PC-9 (cell line): Measurements from ENCODE around the gene YWHAB. TPM values are rescaled to one million over a fixed set of nuclear protein-coding genes. Genes with fewer than 3 reads are reported as not detected.
"Not testable (repeated sequence)": the region's sequence is repeated elsewhere in the genome, so short reads cannot be mapped to it uniquely, and the experiment has no call there.

Experiments
- BruUV-seq: library from RNA; stranded (reverse); fragments of 400-500 nt; replicated peaks from 2 replicates; lab custom pipeline; 2021; lab: Mats Ljungman, UMichigan
- CTCF ChIA-PET: fragments of 300-600 bp; sonication (Branson Sonifier 250); formaldehyde crosslinking; loops from one replicate; lab custom pipeline; 2022; ENCODE audit warnings: antibody characterized with exemption; lab: Charles Lee
- POLR2A ChIA-PET: fragments of 300-600 bp; sonication (Branson Sonifier 250); formaldehyde crosslinking; loops from one replicate; lab custom pipeline; 2022; ENCODE audit warnings: antibody characterized with exemption; ENCODE audit not compliant: unreplicated experiment; lab: Charles Lee
- DNase-seq, 2 experiments: peaks; one replicate each; pipeline versions ENCODE4 v3.0.0 to v3.0.0-alpha.2; 2015 to 2022; ENCODE audit warnings: mixed read lengths in 1 of 2
- H2AFZ ChIP-seq: fragments of 200-600 bp; sonication (generic); 2 replicates; pipeline ENCODE4 v1.8.1; 2017; ENCODE audit warnings: antibody characterized with exemption
- H3F3A ChIP-seq: fragments of 200-600 bp; sonication (generic); 2 replicates; pipeline ENCODE4 v1.8.1; 2017; ENCODE audit warnings: antibody characterized with exemption, mild to moderate bottlenecking, low read depth; ENCODE audit not compliant: insufficient read depth
- H3K27ac ChIP-seq: fragments of 200-600 bp; sonication (generic); 2 replicates; pipeline ENCODE4 v1.6.1; 2016; ENCODE audit warnings: mixed run types
- H3K27me3 ChIP-seq: fragments of 200-600 bp; sonication (generic); 2 replicates; pipeline ENCODE4 v1.6.1; 2016; ENCODE audit warnings: low read depth, mixed run types; ENCODE audit not compliant: insufficient read depth
- H3K36me3 ChIP-seq: fragments of 200-600 bp; sonication (generic); 2 replicates; pipeline ENCODE4 v1.6.1; 2016; ENCODE audit warnings: low read depth, mixed run types
- H3K4me1 ChIP-seq: fragments of 200-600 bp; sonication (generic); replicated peaks from 2 replicates; pipeline ENCODE4 v1.6.1; 2016; ENCODE audit warnings: mixed run types; ENCODE audit not compliant: insufficient read depth
- H3K4me2 ChIP-seq: fragments of 200-600 bp; sonication (generic); 2 replicates; pipeline ENCODE4 v1.6.1; 2017; ENCODE audit warnings: mixed run types
- H3K4me3 ChIP-seq: fragments of 200-600 bp; sonication (generic); 2 replicates; pipeline ENCODE4 v1.6.1; 2016; ENCODE audit warnings: mixed run types
- H3K79me2 ChIP-seq: fragments of 200-600 bp; sonication (generic); 2 replicates; pipeline ENCODE4 v1.6.1; 2017; ENCODE audit warnings: low read depth, mixed run types
- H3K9me2 ChIP-seq: fragments of 200-600 bp; sonication (generic); 2 replicates; pipeline ENCODE4 v1.8.1; 2017; ENCODE audit warnings: mild to moderate bottlenecking; ENCODE audit not compliant: insufficient read depth
- H3K9me3 ChIP-seq: fragments of 200-600 bp; sonication (generic); 2 replicates; pipeline ENCODE4 v1.8.1; 2016; ENCODE audit warnings: low read depth; ENCODE audit not compliant: insufficient read depth
- H4K20me1 ChIP-seq: fragments of 200-600 bp; sonication (generic); 2 replicates; pipeline ENCODE4 v1.8.1; 2017; ENCODE audit not compliant: insufficient read depth
- EZH2 ChIP-seq: fragments of 200-600 bp; sonication (generic); IDR thresholded peaks from 2 replicates; pipeline ENCODE4 v1.8.0; 2017; ENCODE audit warnings: antibody characterized with exemption, low read depth
- intact Hi-C: fragments of 100-400 bp; cut with micrococcal nuclease; formaldehyde crosslinking; loops from one replicate; pipeline ENCODE4 v1.10.0; 2022; ENCODE audit not compliant: unreplicated experiment
- total RNA-seq: library from RNA; stranded (reverse); gene quantifications from 2 replicates; pipeline ENCODE4 v1.2.3, GENCODE V29; 2021
- TF ChIP-seq, protein P1 (sequence below): fragments of 200-600 bp; sonication (generic); conservative IDR thresholded peaks from 2 replicates; pipeline ENCODE4 v1.6.1; 2017; ENCODE audit warnings: mixed run types, antibody characterized with exemption, mild to moderate bottlenecking, moderate library complexity

Gene YWHAB
- total RNA-seq, 1 experiment from 2014 or later, result 249 TPM

DNA sequence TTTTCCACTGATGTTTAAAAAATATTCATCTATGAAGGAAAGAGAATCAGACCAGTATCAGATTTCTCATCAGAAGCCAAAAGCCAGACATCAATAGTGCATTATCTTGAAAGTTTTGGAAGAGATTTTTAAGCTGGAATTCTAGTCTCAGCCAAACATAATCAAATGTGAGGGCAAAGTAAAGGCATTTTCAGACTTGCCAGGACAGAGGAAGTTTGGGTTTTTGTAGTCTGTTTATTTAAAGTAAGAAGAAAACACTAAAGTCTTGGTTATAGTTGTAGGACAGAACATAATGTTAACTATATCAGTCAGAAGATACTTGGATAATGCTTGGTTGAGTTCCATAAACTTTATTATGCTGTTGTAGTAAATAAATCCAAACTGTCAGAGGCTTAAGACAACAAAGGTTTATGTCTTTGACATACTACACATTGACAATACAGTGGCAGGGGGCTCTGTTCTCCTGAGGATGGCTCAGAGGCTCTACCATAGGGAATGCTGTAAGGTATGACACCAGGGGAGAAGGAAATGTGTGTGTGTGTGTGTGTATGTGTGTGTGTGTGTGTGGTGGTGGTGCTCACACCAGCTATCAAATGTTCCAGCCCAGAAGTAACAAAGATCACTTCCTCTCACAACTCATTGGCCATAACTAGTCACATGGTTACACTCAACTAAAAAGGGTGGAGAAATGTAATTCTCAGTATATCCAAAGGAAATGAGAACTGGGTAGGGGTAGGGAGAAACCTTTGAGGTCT, 26.7 kb upstream of the YWHAB start:
- ChIA-PET POLR2A (interaction anchor here (0.6 kb wide), 2 partner anchors 16 to 1566 kb away, joined by 3 to 5 read pairs; no protein-coding TSS in a partner anchor), CTCF (no interaction called here)
- Histone ChIP-seq H4K20me1 (no peaks in the 10 kb centered on the region), H3K9me3 (no peaks in the 10 kb centered on the region), H3K27me3 (peaks cover 6% of the 10 kb centered on the region; the same call in 1 of the 2 replicates), H2AFZ (no peak overlapping the region), H3K79me2 (no peaks in the 10 kb centered on the region), H3K4me1 (peaks cover 15% of the 10 kb centered on the region), H3K27ac (no peak overlapping the region), H3K36me3 (no peaks in the 10 kb centered on the region), H3F3A (no peaks in the 10 kb centered on the region), H3K4me2 (no peak overlapping the region), H3K4me3 (no peak overlapping the region), H3K9me2 (no peaks in the 10 kb centered on the region)
- TF ChIP-seq, protein P1, sequence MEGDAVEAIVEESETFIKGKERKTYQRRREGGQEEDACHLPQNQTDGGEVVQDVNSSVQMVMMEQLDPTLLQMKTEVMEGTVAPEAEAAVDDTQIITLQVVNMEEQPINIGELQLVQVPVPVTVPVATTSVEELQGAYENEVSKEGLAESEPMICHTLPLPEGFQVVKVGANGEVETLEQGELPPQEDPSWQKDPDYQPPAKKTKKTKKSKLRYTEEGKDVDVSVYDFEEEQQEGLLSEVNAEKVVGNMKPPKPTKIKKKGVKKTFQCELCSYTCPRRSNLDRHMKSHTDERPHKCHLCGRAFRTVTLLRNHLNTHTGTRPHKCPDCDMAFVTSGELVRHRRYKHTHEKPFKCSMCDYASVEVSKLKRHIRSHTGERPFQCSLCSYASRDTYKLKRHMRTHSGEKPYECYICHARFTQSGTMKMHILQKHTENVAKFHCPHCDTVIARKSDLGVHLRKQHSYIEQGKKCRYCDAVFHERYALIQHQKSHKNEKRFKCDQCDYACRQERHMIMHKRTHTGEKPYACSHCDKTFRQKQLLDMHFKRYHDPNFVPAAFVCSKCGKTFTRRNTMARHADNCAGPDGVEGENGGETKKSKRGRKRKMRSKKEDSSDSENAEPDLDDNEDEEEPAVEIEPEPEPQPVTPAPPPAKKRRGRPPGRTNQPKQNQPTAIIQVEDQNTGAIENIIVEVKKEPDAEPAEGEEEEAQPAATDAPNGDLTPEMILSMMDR, result no peak
- no peak for TF ChIP-seq EZH2
- intact Hi-C loops, result no loop called here
- no peak for DNase-seq
- no TSS peak for BruUV-seq

- no peaks in the 10 kb centered on the region for H4K20me1 ChIP-seq
- no peak overlapping the region for H3K4me2 ChIP-seq
- 0 out of 2 replicates have a peak, but pooled peaks cover 2% of the 10 kb centered on the region for H3K27me3 ChIP-seq
- H3K4me1 ChIP-seq, result peaks cover 8% of the 10 kb centered on the region
- H3K27ac ChIP-seq, result no peak overlapping the region
- DNase-seq, result peak in 1 of 2 experiments; percentile 39
- no peaks in the 10 kb centered on the region for H3F3A ChIP-seq
- ChIA-PET CTCF (no interaction called here), POLR2A (no interaction called here)
- TF ChIP-seq, protein P1, result no peak
- no peak for TF ChIP-seq EZH2
- intact Hi-C loops, result loop anchor here (10.0 kb wide), 1 partner anchor 397 kb away; no protein-coding TSS in a partner anchor
- H3K9me3 ChIP-seq, result no peaks in the 10 kb centered on the region
- no peaks in the 10 kb centered on the region for H3K79me2 ChIP-seq
- no peaks in the 10 kb centered on the region for H3K9me2 ChIP-seq
- H3K36me3 ChIP-seq, result no peaks in the 10 kb centered on the region
- no peak overlapping the region for H2AFZ ChIP-seq
- no peak overlapping the region for H3K4me3 ChIP-seq
- BruUV-seq, result no TSS peak
Measured at GRCh38 chr20:44861531-44862006, 23.9 kb upstream of the YWHAB start.

- Histone ChIP-seq H4K20me1 (no peaks in the 10 kb centered on the region), H3K9me2 (no peaks in the 10 kb centered on the region), H3K4me2 (no peak overlapping the region), H3F3A (no peaks in the 10 kb centered on the region), H2AFZ (no peak overlapping the region), H3K4me3 (no peak overlapping the region), H3K36me3 (no peaks in the 10 kb centered on the region), H3K9me3 (no peaks in the 10 kb centered on the region), H3K79me2 (no peaks in the 10 kb centered on the region), H3K27me3 (0 out of 2 replicates have a peak, but pooled peaks cover 8% of the 10 kb centered on the region), H3K4me1 (peaks cover 7% of the 10 kb centered on the region; the same call in 1 of the 2 replicates), H3K27ac (no peak overlapping the region)
- DNase-seq, result no peak
- TF ChIP-seq EZH2, result no peak
- TF ChIP-seq, protein P1, result no peak
- CTCF ChIA-PET, result no interaction called here
- intact Hi-C loops, result loop anchor here (10.0 kb wide), 1 partner anchor 397 kb away; no protein-coding TSS in a partner anchor
- BruUV-seq, result no TSS peak
- POLR2A ChIA-PET, result no interaction called here
Measured at GRCh38 chr20:44862286-44862685, 23.2 kb upstream of the YWHAB start.

GRCh38 chr20:44863365-44864084, 22.0 kb upstream of the YWHAB start:
- intact Hi-C loops, result loop anchor here (1.0 to 10.0 kb wide), 2 partner anchors 138 to 399 kb away; no protein-coding TSS in a partner anchor

More at GRCh38 chr20:44863365-44864084, 22.0 kb upstream of the YWHAB start:
- H3K27me3 ChIP-seq, result 0 out of 2 replicates have a peak, but pooled peaks cover 14% of the 10 kb centered on the region
- H3K9me3 ChIP-seq, CTCF ChIA-PET, H3K9me2 ChIP-seq, H2AFZ ChIP-seq, H3K27ac ChIP-seq, H3K4me3 ChIP-seq, H3K4me2 ChIP-seq, H3K4me1 ChIP-seq, DNase-seq, H3K79me2 ChIP-seq, BruUV-seq, H4K20me1 ChIP-seq, POLR2A ChIA-PET, H3F3A ChIP-seq, H3K36me3 ChIP-seq: not testable (repeated sequence)
